Tibial nerve (tissue), 4 donors: ENCODE measurements around the gene ACOD1. TPM values are rescaled to one million over a fixed set of nuclear protein-coding genes. Genes with fewer than 3 reads are reported as not detected.

Experiments used
- DNase-seq, 2 donors: peaks; one replicate each; pipeline ENCODE4 v3.0.0-alpha.2; 2019; ENCODE audit warnings: low spot score in 2 of 2
- H3K27ac ChIP-seq, 4 donors: fragments of 200-600 bp; sonication (generic) in 3 of 4; one replicate each; pipeline ENCODE4 v1.5.1; 2017 to 2019; ENCODE audit warnings: mild to moderate bottlenecking in 1 of 4
- H3K27me3 ChIP-seq, 2 donors: fragments of 200-600 bp; sonication (generic) in 1 of 2; one replicate each; pipeline versions ENCODE4 v1.5.1 to v1.6.0; 2017 to 2019
- H3K36me3 ChIP-seq, 3 donors: fragments of 200-600 bp; sonication (generic); one replicate each; pipeline ENCODE4 v1.5.1; 2018 to 2019
- H3K4me1 ChIP-seq, 4 donors: fragments of 200-600 bp; sonication (generic) in 3 of 4; one replicate each; pipeline ENCODE4 v1.5.1; 2017 to 2019
- H3K4me3 ChIP-seq, 4 donors: fragments of 200-600 bp; sonication (generic) in 3 of 4; one replicate each; pipeline ENCODE4 v1.5.1; 2017 to 2019; ENCODE audit warnings: mild to moderate bottlenecking in 1 of 4, moderate library complexity in 1 of 4
- H3K9me3 ChIP-seq, 4 donors: fragments of 200-600 bp; sonication (generic) in 3 of 4; one replicate each; pipeline ENCODE4 v1.5.1; 2017 to 2019
- CTCF ChIP-seq, 5 experiments: fragments of 200-600 bp in 3 of 5; fragments of 450-650 bp in 2 of 5; sonication (generic) in 3 of 5; IDR thresholded peaks; one replicate each; pipeline ENCODE4 v1.5.1; 2016 to 2019; ENCODE audit warnings: antibody characterized with exemption in 5 of 5, mild to moderate bottlenecking in 3 of 5, moderate library complexity in 2 of 5
- EP300 ChIP-seq, 2 donors: sonication (generic); formaldehyde crosslinking; IDR thresholded peaks; one replicate each; pipeline ENCODE4 v1.6.1; 2017; ENCODE audit warnings: antibody characterized with exemption in 2 of 2, mild to moderate bottlenecking in 1 of 2
- POLR2A ChIP-seq, 2 donors: fragments of 450-650 bp; IDR thresholded peaks; one replicate each; pipeline ENCODE4 v1.6.1; 2017; ENCODE audit warnings: antibody characterized with exemption in 2 of 2, mild to moderate bottlenecking in 2 of 2, moderate library complexity in 2 of 2
- WGBS, 2 donors: methylation state at CpG; one replicate each; pipeline ENCODE4 v1.1.5; 2018; 5-methylcytosine and 5-hydroxymethylcytosine counted together
- total RNA-seq, 4 donors: library from RNA; depleted of rRNA; stranded (reverse); fragments of >200 nt; gene quantifications; one replicate each; pipeline ENCODE4 v1.1.0, GENCODE V29; 2016

ACOD1 gene
- total RNA-seq, 4 donors from 2014 or later: not detected

GRCh38 chr13:77000475-77000874, 52.2 kb downstream of the ACOD1 start:
- WGBS, 2 donors: 11 to 26% methylated on average over 1 of the region's 1 CpG
- Histone ChIP-seq H3K4me3 (no peak overlapping the region), H3K27me3 (no peaks in the 10 kb centered on the region), H3K4me1 (peaks cover 0 to 62% (median 4%) of the 10 kb centered on the region in 4 donors), H3K9me3 (no peaks in the 10 kb centered on the region), H3K27ac (peak overlapping the region in 2 of 4 donors; percentile 61 to 69), H3K36me3 (peaks cover 0 to 66% (median 0%) of the 10 kb centered on the region in 3 donors)
- TF ChIP-seq POLR2A (IDR thresholded peaks at IDR 0.05) (no peak), CTCF (IDR thresholded peaks at IDR 0.05) (no peak), EP300 (IDR thresholded peaks at IDR 0.05) (no peak)
- no peak for DNase-seq

GRCh38 chr13:77001540-77001939, 53.2 kb downstream of the ACOD1 start:
- WGBS, 2 donors: 54 to 63% methylated on average over 4 of the region's 4 CpGs
- peaks cover 0 to 70% (median 4%) of the 10 kb centered on the region in 4 donors for H3K4me1 ChIP-seq
- H3K36me3 ChIP-seq: peaks cover 0 to 58% (median 0%) of the 10 kb centered on the region in 3 donors
- DNase-seq: no peak
- H3K4me3 ChIP-seq: no peak overlapping the region
- H3K27me3 ChIP-seq: no peaks in the 10 kb centered on the region
- H3K9me3 ChIP-seq: no peaks in the 10 kb centered on the region
- H3K27ac ChIP-seq: peak overlapping the region in 3 of 4 donors; percentile 21 to 69 (median 31)
- TF ChIP-seq EP300 (IDR thresholded peaks at IDR 0.05): no peak
- TF ChIP-seq CTCF (IDR thresholded peaks at IDR 0.05): no peak
- TF ChIP-seq POLR2A (IDR thresholded peaks at IDR 0.05): no peak

GRCh38 chr13:77001963-77002587, 53.8 kb downstream of the ACOD1 start:
- Histone ChIP-seq H3K4me3 (no peak overlapping the region), H3K27ac (peak overlapping the region in 3 of 4 donors; percentile 21 to 69 (median 31)), H3K9me3 (no peaks in the 10 kb centered on the region), H3K4me1 (peaks cover 0 to 75% (median 4%) of the 10 kb centered on the region in 4 donors), H3K27me3 (no peaks in the 10 kb centered on the region), H3K36me3 (peaks cover 0 to 58% (median under 1%) of the 10 kb centered on the region in 3 donors)
- no peak for TF ChIP-seq POLR2A (IDR thresholded peaks at IDR 0.05)
- TF ChIP-seq EP300 (IDR thresholded peaks at IDR 0.05): no peak
- TF ChIP-seq CTCF (IDR thresholded peaks at IDR 0.05): no peak
- whole genome bisulfite sequencing, 2 donors: 39 to 41% methylated on average over 4 of the region's 4 CpGs
- DNase-seq: no peak

- Histone ChIP-seq H3K27ac (peak overlapping the region in 2 of 4 donors; percentile 21 to 69), H3K4me1 (peaks cover 0 to 81% (median 4%) of the 10 kb centered on the region in 4 donors)
- DNase-seq: no peak
Observed at GRCh38 chr13:77002590-77003190, 54.4 kb downstream of the ACOD1 start.

More at GRCh38 chr13:77002590-77003190, 54.4 kb downstream of the ACOD1 start:
- WGBS, 2 donors: 52 to 54% methylated on average over 7 of the region's 7 CpGs
- Histone ChIP-seq H3K4me3 (no peak overlapping the region), H3K27me3 (no peaks in the 10 kb centered on the region), H3K36me3 (peaks cover 0 to 61% (median 6%) of the 10 kb centered on the region in 3 donors), H3K9me3 (no peaks in the 10 kb centered on the region)
- TF ChIP-seq CTCF (IDR thresholded peaks at IDR 0.05) (peak; percentile 39 to 58 (median 57)), POLR2A (IDR thresholded peaks at IDR 0.05) (no peak)

Other genes with a start within 250 kb of the ACOD1 start
- 100 to 1,000 TPM; 126 to 217 (median 159) TPM for gene KCTD12, start 62.1 kb upstream of the ACOD1 start, total RNA-seq
- gene CLN5, start 43.6 kb downstream of the ACOD1 start, total RNA-seq: 10 to 100 TPM; 28.8 to 47.3 (median 35.1) TPM
- gene FBXL3, start 78.6 kb downstream of the ACOD1 start, total RNA-seq: 100 to 1,000 TPM; 156 to 223 (median 175) TPM